RWPE2 (cell line): ENCODE results near the gene ADCY1.
"Not testable (repeated sequence)": the region's sequence is repeated elsewhere in the genome, so short reads cannot be mapped to it uniquely, and the experiment has no call there.

Experiments
- ATAC-seq: fragments of 200-7000 bp; cut with Tn5 transposase; 3 replicates; pipeline ENCODE4 v1.9.1; 2021; ENCODE audit warnings: low read depth
- DNase-seq: peaks from one replicate; pipeline ENCODE4 v3.0.0-alpha.2; 2020; ENCODE audit warnings: low spot score
- H3K27ac ChIP-seq: fragments of 450-650 bp; 2 replicates; pipeline ENCODE4 v1.5.1; 2017; ENCODE audit warnings: mild to moderate bottlenecking; ENCODE audit not compliant: poor library complexity, severe bottlenecking
- H3K27me3 ChIP-seq: fragments of 250-450 bp; sonication (Bioruptor Pico); 2 replicates; pipeline ENCODE4 v1.5.1; 2021; ENCODE audit warnings: mild to moderate bottlenecking, moderate library complexity; ENCODE audit not compliant: insufficient read depth, poor library complexity, severe bottlenecking
- H3K36me3 ChIP-seq: fragments of 250-450 bp; sonication (Bioruptor Pico); 2 replicates; pipeline ENCODE4 v1.5.1; 2020; ENCODE audit warnings: low read depth, mild to moderate bottlenecking, moderate library complexity
- H3K4me1 ChIP-seq: fragments of 250-450 bp; sonication (Bioruptor Pico); 2 replicates; pipeline ENCODE4 v1.5.1; 2021; ENCODE audit warnings: mild to moderate bottlenecking, moderate library complexity; ENCODE audit not compliant: insufficient read depth, poor library complexity, severe bottlenecking
- H3K4me3 ChIP-seq: fragments of 250-450 bp; sonication (Bioruptor Pico); 2 replicates; pipeline ENCODE4 v1.5.1; 2021; ENCODE audit warnings: mild to moderate bottlenecking, moderate library complexity; ENCODE audit not compliant: severe bottlenecking
- H3K9me3 ChIP-seq: fragments of 250-450 bp; sonication (Bioruptor Pico); 2 replicates; pipeline ENCODE4 v1.5.1; 2021; ENCODE audit warnings: mild to moderate bottlenecking, moderate library complexity; ENCODE audit not compliant: severe bottlenecking
- CTCF ChIP-seq: fragments of 450-650 bp; IDR thresholded peaks from one replicate; pipeline ENCODE4 v1.5.1; 2017; ENCODE audit warnings: mild to moderate bottlenecking, moderate library complexity; ENCODE audit not compliant: poor library complexity, severe bottlenecking

ADCY1 gene

GRCh38 chr7:45718464-45719330, 144.5 kb downstream of the ADCY1 start:
- TF ChIP-seq CTCF, result no peak

GRCh38 chr7:45720989-45721388, 146.8 kb downstream of the ADCY1 start:
- Histone ChIP-seq H3K36me3 (no peaks in the 10 kb centered on the region; the same call in 1 of the 2 replicates), H3K4me1 (no peaks in the 10 kb centered on the region)
- ATAC-seq, result no peak

More at GRCh38 chr7:45718464-45719330, 144.5 kb downstream of the ADCY1 start:
- ATAC-seq, result no peak
- Histone ChIP-seq H3K9me3 (no peaks in the 10 kb centered on the region), H3K36me3 (no peaks in the 10 kb centered on the region), H3K27me3 (no peaks in the 10 kb centered on the region), H3K4me1 (no peaks in the 10 kb centered on the region), H3K4me3 (no peak overlapping the region), H3K27ac (no peak overlapping the region)
- DNase-seq, result no peak

GRCh38 chr7:45721686-45722598, 147.8 kb downstream of the ADCY1 start:
- no peaks in the 10 kb centered on the region for H3K9me3 ChIP-seq
- H3K27me3 ChIP-seq, result no peaks in the 10 kb centered on the region
- no peak overlapping the region for H3K27ac ChIP-seq
- H3K36me3 ChIP-seq, result peaks cover 5% of the 10 kb centered on the region; the same call in 1 of the 2 replicates
- H3K4me1 ChIP-seq, result no peaks in the 10 kb centered on the region
- DNase-seq, result no peak
- no peak for TF ChIP-seq CTCF
- peak; percentile 13; the same call in 1 of the 3 replicates for ATAC-seq
- no peak overlapping the region for H3K4me3 ChIP-seq

More at GRCh38 chr7:45720989-45721388, 146.8 kb downstream of the ADCY1 start:
- no peak for DNase-seq
- H3K4me3 ChIP-seq, result no peak overlapping the region
- H3K27me3 ChIP-seq, result no peaks in the 10 kb centered on the region
- H3K9me3 ChIP-seq, result no peaks in the 10 kb centered on the region
- no peak overlapping the region for H3K27ac ChIP-seq
- no peak for TF ChIP-seq CTCF

GRCh38 chr7:45725231-45725630, 151.1 kb downstream of the ADCY1 start:
- not testable (repeated sequence) for H3K27me3 ChIP-seq, H3K4me3 ChIP-seq, H3K9me3 ChIP-seq, H3K4me1 ChIP-seq, ATAC-seq, H3K27ac ChIP-seq, DNase-seq
- peaks cover 28% of the 10 kb centered on the region for H3K36me3 ChIP-seq

GRCh38 chr7:45726883-45727282, 152.7 kb downstream of the ADCY1 start:
- peaks cover 2% of the 10 kb centered on the region for H3K4me1 ChIP-seq
- H3K36me3 ChIP-seq, result peaks cover 28% of the 10 kb centered on the region
- DNase-seq (no peak), ATAC-seq (no peak)
- H3K27ac ChIP-seq, result no peak overlapping the region
- H3K4me3 ChIP-seq, result no peak overlapping the region
- TF ChIP-seq CTCF, result no peak
- no peaks in the 10 kb centered on the region for H3K27me3 ChIP-seq
- no peaks in the 10 kb centered on the region for H3K9me3 ChIP-seq

- not testable (repeated sequence) for H3K4me3 ChIP-seq, H3K27ac ChIP-seq, H3K27me3 ChIP-seq, H3K9me3 ChIP-seq, DNase-seq, H3K4me1 ChIP-seq
- ATAC-seq, result peak; percentile 58; the same call in 2 of the 3 replicates
- H3K36me3 ChIP-seq, result peaks cover 37% of the 10 kb centered on the region
Observed at GRCh38 chr7:45731692-45732443, 157.7 kb downstream of the ADCY1 start.

- not testable (repeated sequence) for H3K27me3 ChIP-seq, DNase-seq, H3K9me3 ChIP-seq, ATAC-seq, H3K4me1 ChIP-seq, H3K27ac ChIP-seq, H3K4me3 ChIP-seq
- peaks cover 26% of the 10 kb centered on the region for H3K36me3 ChIP-seq
Observed at GRCh38 chr7:45738920-45739319, 164.8 kb downstream of the ADCY1 start.
